OCI-LY7 (cell line): ENCODE results near the gene HLA-DMB.

Experiments
- CTCF ChIP-seq: fragments of 200-600 bp; sonication (generic); conservative IDR thresholded peaks from 2 replicates; pipeline ENCODE4 v1.5.1; 2014; ENCODE audit warnings: mild to moderate bottlenecking, antibody characterized with exemption, low read length, moderate library complexity, mixed read lengths
- EZH2phosphoT487 ChIP-seq: fragments of 200-600 bp; sonication (generic); IDR thresholded peaks from 2 replicates; pipeline ENCODE4 v1.6.1; 2018; ENCODE audit warnings: low read depth, borderline replicate concordance, mild to moderate bottlenecking, mixed run types, antibody characterized with exemption, low read length, moderate library complexity, mixed read lengths

GRCh38 chr6:32890831-32891230 lies 50.0 kb downstream of the HLA-DMB start:
- no peak for TF ChIP-seq CTCF
- TF ChIP-seq EZH2phosphoT487 = no peak
